HCT116 (cell line): ENCODE results near the gene UMODL1. TPM values are rescaled to one million over a fixed set of nuclear protein-coding genes. Genes with fewer than 3 reads are reported as not detected.

Experiments used
- ATAC-seq: fragments of 200-7000 bp; cut with Tn5 transposase; 2 replicates; pipeline ENCODE4 v1.9.1; 2020; ENCODE audit warnings: mild to moderate bottlenecking, moderate library complexity
- BruUV-seq: library from RNA; stranded (reverse); fragments of 400-500 nt; replicated peaks from 2 replicates; lab custom pipeline; 2021; lab: Mats Ljungman, UMichigan
- CTCF ChIA-PET: fragments of 300-600 bp; sonication (Branson Sonifier 250); formaldehyde crosslinking; loops from one replicate; lab custom pipeline; 2021; ENCODE audit warnings: antibody characterized with exemption; lab: Charles Lee
- POLR2A ChIA-PET: fragments of 300-600, 350-600 bp; sonication (Branson Sonifier 250); formaldehyde crosslinking; loops from one replicate; lab custom pipeline; 2021; ENCODE audit warnings: antibody characterized with exemption; lab: Charles Lee
- RAD21 ChIA-PET, 2 experiments: fragments of 300-600 bp; sonication (Branson Sonifier 250); formaldehyde crosslinking; loops; one replicate each; lab custom pipeline; 2023; ENCODE audit warnings: low total read pairs in 2 of 2; ENCODE audit not compliant: uncharacterized antibody in 2 of 2, unreplicated experiment in 2 of 2, low non-redundant PET in 1 of 2; lab: Charles Lee
- DNase-seq: peaks from one replicate; pipeline ENCODE4 v3.0.0-alpha.2; 2010; ENCODE audit warnings: low read depth, low spot score
- H2AFZ ChIP-seq: fragments of 200-600 bp; shearing (Covaris generic), sonication (generic); 2 replicates; pipeline ENCODE4 v1.6.1; 2017; ENCODE audit warnings: low read depth, mixed run types, mixed read lengths, antibody characterized with exemption, low read length; ENCODE audit not compliant: poor library complexity, severe bottlenecking
- H3K27ac ChIP-seq: 2 replicates; pipeline ENCODE4 v1.5.1; 2012; ENCODE audit warnings: low read depth, low read length
- H3K27me3 ChIP-seq: fragments of 200-600 bp; sonication (generic); 2 replicates; pipeline ENCODE4 v1.6.1; 2016; ENCODE audit warnings: mixed run types, low read length, mixed read lengths; ENCODE audit not compliant: insufficient read depth
- H3K36me3 ChIP-seq, 2 experiments: fragments of 200-500 bp in 1 of 2; fragments of 200-600 bp in 1 of 2; sonication (Bioruptor generic) in 1 of 2; sonication (generic) in 1 of 2; 2 replicates each; pipeline versions ENCODE4 v1.5.1 to v1.6.1; 2014 to 2016; ENCODE audit warnings: low read length in 2 of 2, inconsistent platforms in 1 of 2, mixed read lengths in 1 of 2, mixed run types in 1 of 2; ENCODE audit not compliant: insufficient read depth in 2 of 2, control insufficient read depth in 1 of 2
- H3K4me1 ChIP-seq, 2 experiments: fragments of 200-600 bp in 1 of 2; sonication (generic) in 1 of 2; 2 replicates each; pipeline versions ENCODE4 v1.5.1 to v1.6.1; 2012 to 2017; ENCODE audit warnings: low read length in 2 of 2, inconsistent platforms in 1 of 2, mild to moderate bottlenecking in 1 of 2, mixed read lengths in 1 of 2, mixed run types in 1 of 2, moderate library complexity in 1 of 2; ENCODE audit not compliant: insufficient read depth in 2 of 2, control insufficient read depth in 1 of 2
- H3K4me2 ChIP-seq: fragments of 200-600 bp; sonication (generic); 2 replicates; pipeline ENCODE4 v1.6.1; 2017; ENCODE audit warnings: mixed run types, low read length, mixed read lengths
- H3K4me3 ChIP-seq, 2 experiments: fragments of 200-600 bp in 1 of 2; sonication (generic) in 1 of 2; replicated peaks in 1 of 2; 2 replicates each; pipeline ENCODE4 v1.5.1; 2011 to 2016; ENCODE audit warnings: low read length in 2 of 2, control low read depth in 1 of 2, low read depth in 1 of 2, mild to moderate bottlenecking in 1 of 2, mixed read lengths in 1 of 2, mixed run types in 1 of 2
- H3K79me2 ChIP-seq: fragments of 200-600 bp; sonication (generic); 2 replicates; pipeline ENCODE4 v1.6.1; 2017; ENCODE audit warnings: mild to moderate bottlenecking, mixed run types, low read length, moderate library complexity, mixed read lengths; ENCODE audit not compliant: insufficient read depth
- H3K9ac ChIP-seq: fragments of 200-600 bp; sonication (generic); 2 replicates; pipeline ENCODE4 v1.6.1; 2016; ENCODE audit warnings: low read length, mixed read lengths
- H3K9me2 ChIP-seq: fragments of 200-600 bp; sonication (generic), shearing (Covaris generic); 2 replicates; pipeline ENCODE4 v1.6.1; 2017; ENCODE audit warnings: mixed run types, mild to moderate bottlenecking, moderate library complexity; ENCODE audit not compliant: insufficient read depth
- H3K9me3 ChIP-seq, 2 experiments: fragments of 200-500 bp in 1 of 2; fragments of 200-600 bp in 1 of 2; sonication (Bioruptor generic) in 1 of 2; sonication (generic) in 1 of 2; 2 replicates each; pipeline ENCODE4 v1.6.1; 2014 to 2017; ENCODE audit warnings: low read length in 2 of 2, mixed read lengths in 2 of 2, inconsistent platforms in 1 of 2, low read depth in 1 of 2, mild to moderate bottlenecking in 1 of 2, mixed run types in 1 of 2, moderate library complexity in 1 of 2; ENCODE audit not compliant: control insufficient read depth in 1 of 2, insufficient read depth in 1 of 2
- H4K20me1 ChIP-seq: fragments of 200-600 bp; sonication (generic), shearing (Covaris generic); 2 replicates; pipeline ENCODE4 v1.6.1; 2017; ENCODE audit warnings: mixed run types, mild to moderate bottlenecking, moderate library complexity; ENCODE audit not compliant: insufficient read depth
- CBX3 ChIP-seq: IDR thresholded peaks from 2 replicates; pipeline ENCODE4 v1.6.1; 2012; ENCODE audit warnings: low read depth
- EZH2phosphoT487 ChIP-seq: fragments of 200-600 bp; IDR thresholded peaks from 2 replicates; pipeline ENCODE4 v1.6.1; 2018; ENCODE audit warnings: antibody characterized with exemption, borderline replicate concordance
- POLR2A ChIP-seq: IDR thresholded peaks from 2 replicates; pipeline ENCODE4 v1.7.0; 2011; ENCODE audit warnings: borderline replicate concordance; ENCODE audit not compliant: insufficient read depth, insufficient read length; ENCODE audit errors: extremely low read depth
- RAD21 ChIP-seq: IDR thresholded peaks from 2 replicates; pipeline ENCODE4 v1.6.1; 2012; ENCODE audit warnings: low read depth, mild to moderate bottlenecking
- SIN3A ChIP-seq: IDR thresholded peaks from 2 replicates; pipeline ENCODE4 v1.6.1; 2012; ENCODE audit warnings: low read depth
- intact Hi-C: fragments of 100-400 bp; cut with micrococcal nuclease; formaldehyde crosslinking; loops from 2 replicates; pipeline ENCODE4 v1.10.0; 2022
- total RNA-seq: library from RNA; stranded (reverse); gene quantifications from one replicate; pipeline ENCODE4 v1.2.1, GENCODE V29; 2021; ENCODE audit not compliant: unreplicated experiment
- TF ChIP-seq, protein P1 (sequence below): IDR thresholded peaks from 2 replicates; pipeline ENCODE4 v1.6.1; 2012; ENCODE audit warnings: low read depth
- TF ChIP-seq, protein P2 (sequence below), 3 experiments: fragments of 200-600 bp in 1 of 3; sonication (generic) in 1 of 3; IDR thresholded peaks in 2 of 3; conservative IDR thresholded peaks in 1 of 3; 2 replicates each; pipeline ENCODE4 v1.5.1; 2012 to 2017; ENCODE audit warnings: low read depth in 2 of 3, low read length in 2 of 3, antibody characterized with exemption in 1 of 3, borderline replicate concordance in 1 of 3, control low read depth in 1 of 3, mild to moderate bottlenecking in 1 of 3, mixed read lengths in 1 of 3, mixed run types in 1 of 3, moderate library complexity in 1 of 3; ENCODE audit not compliant: insufficient read depth in 1 of 3

The UMODL1 gene
- total RNA-seq, 1 experiment from 2014 or later = not detected

DNA sequence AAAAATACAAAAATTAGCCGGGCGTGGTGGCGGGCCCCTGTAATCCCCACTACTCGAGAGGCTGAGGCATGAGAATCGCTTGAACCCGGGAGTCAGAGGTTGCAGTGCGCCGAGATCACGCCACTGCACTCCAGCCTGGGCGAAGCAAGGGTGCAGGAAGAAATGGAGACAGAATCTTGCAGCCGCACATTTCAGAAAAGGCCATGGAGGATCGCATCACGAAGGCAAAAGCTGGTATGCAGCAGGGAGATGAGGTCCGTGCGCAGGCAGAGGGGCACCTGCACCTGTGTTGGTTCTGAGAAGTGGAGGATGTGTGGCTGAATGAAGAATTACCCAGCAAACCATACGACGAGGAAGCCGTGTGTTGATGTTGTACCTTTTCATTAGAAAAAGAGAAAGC, 94.8 kb downstream of the UMODL1 start:
- no peak overlapping the region for H3K4me3 ChIP-seq
- no peak for DNase-seq
- ChIA-PET RAD21 (no interaction called here), CTCF (interaction anchor here (0.9 kb wide), 1 partner anchor 93 kb away, joined by 3 read pairs; no protein-coding TSS in a partner anchor), POLR2A (no interaction called here)
- H4K20me1 ChIP-seq = no peaks in the 10 kb centered on the region
- H3K4me2 ChIP-seq = no peak overlapping the region
- no peaks in the 10 kb centered on the region for H3K27me3 ChIP-seq
- no TSS peak for BruUV-seq
- H3K4me1 ChIP-seq = peaks cover 0 to 29% of the 10 kb centered on the region in 2 experiments; a peak in 3 of 4 replicates
- no peak for ATAC-seq
- no peak overlapping the region for H2AFZ ChIP-seq
- intact Hi-C loops = loop anchor here (2.0 kb wide), 1 partner anchor 93 kb away; no protein-coding TSS in a partner anchor
- no peaks in the 10 kb centered on the region for H3K36me3 ChIP-seq
- H3K9me3 ChIP-seq = no peaks in the 10 kb centered on the region
- H3K9me2 ChIP-seq = no peaks in the 10 kb centered on the region
- no peak overlapping the region for H3K27ac ChIP-seq
- no peaks in the 10 kb centered on the region for H3K79me2 ChIP-seq
- TF ChIP-seq EZH2phosphoT487 (no peak), CBX3 (no peak), RAD21 (no peak), SIN3A (no peak), POLR2A (no peak)
- TF ChIP-seq, protein P1, sequence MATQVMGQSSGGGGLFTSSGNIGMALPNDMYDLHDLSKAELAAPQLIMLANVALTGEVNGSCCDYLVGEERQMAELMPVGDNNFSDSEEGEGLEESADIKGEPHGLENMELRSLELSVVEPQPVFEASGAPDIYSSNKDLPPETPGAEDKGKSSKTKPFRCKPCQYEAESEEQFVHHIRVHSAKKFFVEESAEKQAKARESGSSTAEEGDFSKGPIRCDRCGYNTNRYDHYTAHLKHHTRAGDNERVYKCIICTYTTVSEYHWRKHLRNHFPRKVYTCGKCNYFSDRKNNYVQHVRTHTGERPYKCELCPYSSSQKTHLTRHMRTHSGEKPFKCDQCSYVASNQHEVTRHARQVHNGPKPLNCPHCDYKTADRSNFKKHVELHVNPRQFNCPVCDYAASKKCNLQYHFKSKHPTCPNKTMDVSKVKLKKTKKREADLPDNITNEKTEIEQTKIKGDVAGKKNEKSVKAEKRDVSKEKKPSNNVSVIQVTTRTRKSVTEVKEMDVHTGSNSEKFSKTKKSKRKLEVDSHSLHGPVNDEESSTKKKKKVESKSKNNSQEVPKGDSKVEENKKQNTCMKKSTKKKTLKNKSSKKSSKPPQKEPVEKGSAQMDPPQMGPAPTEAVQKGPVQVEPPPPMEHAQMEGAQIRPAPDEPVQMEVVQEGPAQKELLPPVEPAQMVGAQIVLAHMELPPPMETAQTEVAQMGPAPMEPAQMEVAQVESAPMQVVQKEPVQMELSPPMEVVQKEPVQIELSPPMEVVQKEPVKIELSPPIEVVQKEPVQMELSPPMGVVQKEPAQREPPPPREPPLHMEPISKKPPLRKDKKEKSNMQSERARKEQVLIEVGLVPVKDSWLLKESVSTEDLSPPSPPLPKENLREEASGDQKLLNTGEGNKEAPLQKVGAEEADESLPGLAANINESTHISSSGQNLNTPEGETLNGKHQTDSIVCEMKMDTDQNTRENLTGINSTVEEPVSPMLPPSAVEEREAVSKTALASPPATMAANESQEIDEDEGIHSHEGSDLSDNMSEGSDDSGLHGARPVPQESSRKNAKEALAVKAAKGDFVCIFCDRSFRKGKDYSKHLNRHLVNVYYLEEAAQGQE = no peak
- TF ChIP-seq, protein P2, sequence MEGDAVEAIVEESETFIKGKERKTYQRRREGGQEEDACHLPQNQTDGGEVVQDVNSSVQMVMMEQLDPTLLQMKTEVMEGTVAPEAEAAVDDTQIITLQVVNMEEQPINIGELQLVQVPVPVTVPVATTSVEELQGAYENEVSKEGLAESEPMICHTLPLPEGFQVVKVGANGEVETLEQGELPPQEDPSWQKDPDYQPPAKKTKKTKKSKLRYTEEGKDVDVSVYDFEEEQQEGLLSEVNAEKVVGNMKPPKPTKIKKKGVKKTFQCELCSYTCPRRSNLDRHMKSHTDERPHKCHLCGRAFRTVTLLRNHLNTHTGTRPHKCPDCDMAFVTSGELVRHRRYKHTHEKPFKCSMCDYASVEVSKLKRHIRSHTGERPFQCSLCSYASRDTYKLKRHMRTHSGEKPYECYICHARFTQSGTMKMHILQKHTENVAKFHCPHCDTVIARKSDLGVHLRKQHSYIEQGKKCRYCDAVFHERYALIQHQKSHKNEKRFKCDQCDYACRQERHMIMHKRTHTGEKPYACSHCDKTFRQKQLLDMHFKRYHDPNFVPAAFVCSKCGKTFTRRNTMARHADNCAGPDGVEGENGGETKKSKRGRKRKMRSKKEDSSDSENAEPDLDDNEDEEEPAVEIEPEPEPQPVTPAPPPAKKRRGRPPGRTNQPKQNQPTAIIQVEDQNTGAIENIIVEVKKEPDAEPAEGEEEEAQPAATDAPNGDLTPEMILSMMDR (IDR thresholded peaks at IDR 0.05 in 2 of 3, conservative IDR thresholded peaks at IDR 0.05 in 1 of 3; ENCODE audit: borderline replicate concordance in 1 of 3, insufficient read depth in 1 of 3, low read depth in 2 of 3, low read length in 2 of 3) = no peak
- no peak overlapping the region for H3K9ac ChIP-seq
